H1 (cell line): ENCODE data around the gene FADS3. TPM values are rescaled to one million over a fixed set of nuclear protein-coding genes. Genes with fewer than 3 reads are reported as not detected.

Source experiments
- CTCF ChIA-PET: fragments of 300-600 bp; sonication (Branson Sonifier 250); formaldehyde crosslinking; loops from one replicate; lab custom pipeline; 2021; ENCODE audit not compliant: partially characterized antibody; lab: Charles Lee
- POLR2A ChIA-PET: fragments of 300-600 bp; sonication (Branson Sonifier 250); formaldehyde crosslinking; loops from one replicate; lab custom pipeline; 2021; ENCODE audit warnings: inconsistent platforms; ENCODE audit not compliant: partially characterized antibody; lab: Charles Lee
- DNase-seq, 2 experiments: peaks; one replicate each; pipeline versions ENCODE4 v3.0.0 to v3.0.0-alpha.2; 2010 to 2022; ENCODE audit warnings: low spot score in 2 of 2, low read depth in 1 of 2, mixed read lengths in 1 of 2
- FAIRE-seq: peaks from 2 replicates; lab custom pipeline; 2011; peaks lifted over from hg19 to GRCh38; lab: Jason Lieb, UNC
- H2AFZ ChIP-seq: 2 replicates; pipeline ENCODE4 v1.8.1; 2012; ENCODE audit warnings: low read length, inconsistent platforms
- H2AK5ac ChIP-seq: 2 replicates; pipeline ENCODE4 v1.6.1; 2013; ENCODE audit warnings: low read depth, low read length
- H2BK120ac ChIP-seq: replicated peaks from 2 replicates; pipeline ENCODE3; 2013; ENCODE audit warnings: low read depth, low read length, inconsistent platforms
- H2BK12ac ChIP-seq: 2 replicates; pipeline ENCODE4 v1.6.1; 2013; ENCODE audit warnings: low read depth, low read length
- H2BK15ac ChIP-seq: 2 replicates; pipeline ENCODE4 v1.6.1; 2013; ENCODE audit warnings: low read length
- H2BK20ac ChIP-seq: 2 replicates; pipeline ENCODE4 v1.6.1; 2013; ENCODE audit warnings: low read length
- H2BK5ac ChIP-seq: 2 replicates; pipeline ENCODE4 v1.6.1; 2013; ENCODE audit warnings: low read depth, low read length
- H3K14ac ChIP-seq: 2 replicates; pipeline ENCODE4 v1.6.1; 2013; ENCODE audit warnings: inconsistent platforms; ENCODE audit not compliant: insufficient read length
- H3K18ac ChIP-seq: 2 replicates; pipeline ENCODE4 v1.6.1; 2013; ENCODE audit warnings: low read length; ENCODE audit errors: extremely low read depth
- H3K23ac ChIP-seq: 2 replicates; pipeline ENCODE4 v1.6.1; 2013; ENCODE audit warnings: inconsistent platforms; ENCODE audit not compliant: insufficient read length
- H3K23me2 ChIP-seq: 2 replicates; pipeline ENCODE4 v1.6.1; 2013; ENCODE audit warnings: low read depth, low read length
- H3K27ac ChIP-seq: 2 replicates; pipeline ENCODE4 v1.6.1; 2011; ENCODE audit warnings: low read depth, low read length, inconsistent platforms
- H3K27me3 ChIP-seq, 4 experiments: replicated peaks in 1 of 4; 1 replicate in 1 of 4; 2 replicates in 3 of 4; pipeline versions ENCODE4 v1.6.1 to v1.8.1; 2011 to 2013; ENCODE audit warnings: low read length in 3 of 4, mild to moderate bottlenecking in 3 of 4, inconsistent platforms in 2 of 4, mixed read lengths in 2 of 4, moderate library complexity in 1 of 4; ENCODE audit not compliant: control insufficient read depth in 3 of 4, insufficient read depth in 3 of 4; ENCODE audit errors: extremely low read depth in 1 of 4
- H3K36me3 ChIP-seq, 4 experiments: 2 replicates each; pipeline versions ENCODE4 v1.6.1 to v1.8.1; 2011 to 2013; ENCODE audit warnings: mild to moderate bottlenecking in 4 of 4, low read length in 3 of 4, moderate library complexity in 2 of 4, control low read depth in 1 of 4, inconsistent platforms in 1 of 4; ENCODE audit not compliant: insufficient read depth in 4 of 4, control insufficient read depth in 2 of 4
- H3K4ac ChIP-seq: replicated peaks from 2 replicates; pipeline ENCODE3; 2013; ENCODE audit warnings: low read length, low read depth, mixed read lengths, inconsistent platforms; ENCODE audit not compliant: insufficient read length
- H3K4me1 ChIP-seq, 4 experiments: replicated peaks in 1 of 4; 1 replicate in 1 of 4; 2 replicates in 3 of 4; pipeline versions ENCODE4 v1.6.1 to v1.8.1; 2011 to 2013; ENCODE audit warnings: low read length in 3 of 4, inconsistent platforms in 2 of 4, mixed read lengths in 1 of 4; ENCODE audit not compliant: insufficient read depth in 4 of 4, control insufficient read depth in 3 of 4
- H3K4me2 ChIP-seq, 2 experiments: 2 replicates each; pipeline versions ENCODE4 v1.6.1 to v1.8.1; 2011 to 2013; ENCODE audit warnings: low read depth in 2 of 2, low read length in 2 of 2, control low read depth in 1 of 2, inconsistent platforms in 1 of 2, mild to moderate bottlenecking in 1 of 2; ENCODE audit not compliant: insufficient read depth in 1 of 2
- H3K4me3 ChIP-seq, 4 experiments: fragments of 200-600, 300-600 bp in 1 of 4; sonication (generic), shearing (Covaris generic), sonication (Bioruptor Twin) in 1 of 4; 2 replicates each; pipeline versions ENCODE4 v1.5.1 to v1.8.1; 2011 to 2016; ENCODE audit warnings: low read length in 4 of 4, low read depth in 3 of 4, control low read depth in 2 of 4, inconsistent platforms in 2 of 4, mild to moderate bottlenecking in 2 of 4, mixed read lengths in 1 of 4, moderate library complexity in 1 of 4; ENCODE audit not compliant: insufficient read depth in 2 of 4; ENCODE audit errors: extremely low read depth in 1 of 4
- H3K56ac ChIP-seq: replicated peaks from 2 replicates; pipeline ENCODE3; 2013; ENCODE audit warnings: low read depth, mild to moderate bottlenecking, mixed read lengths, low read length, inconsistent platforms; ENCODE audit not compliant: insufficient read length
- H3K79me1 ChIP-seq: 2 replicates; pipeline ENCODE4 v1.6.1; 2013; ENCODE audit warnings: low read depth, low read length, control low read depth
- H3K79me2 ChIP-seq, 2 experiments: 2 replicates each; pipeline versions ENCODE4 v1.6.1 to v1.8.1; 2012 to 2013; ENCODE audit warnings: low read length in 2 of 2, mild to moderate bottlenecking in 2 of 2, inconsistent platforms in 1 of 2; ENCODE audit not compliant: insufficient read depth in 2 of 2, control insufficient read depth in 1 of 2
- H3K9ac ChIP-seq, 4 experiments: replicated peaks in 1 of 4; 1 replicate in 1 of 4; 2 replicates in 3 of 4; pipeline versions ENCODE4 v1.6.1 to v1.8.1; 2011 to 2013; ENCODE audit warnings: low read depth in 3 of 4, low read length in 3 of 4, control low read depth in 2 of 4, mild to moderate bottlenecking in 2 of 4, moderate library complexity in 2 of 4, inconsistent platforms in 1 of 4; ENCODE audit errors: extremely low read depth in 1 of 4
- H3K9me3 ChIP-seq, 2 experiments: 2 replicates each; pipeline versions ENCODE4 v1.6.1 to v1.8.1; 2012 to 2013; ENCODE audit warnings: mild to moderate bottlenecking in 2 of 2, moderate library complexity in 2 of 2, control low read depth in 1 of 2, inconsistent platforms in 1 of 2, low read depth in 1 of 2, low read length in 1 of 2, mixed read lengths in 1 of 2; ENCODE audit not compliant: insufficient read depth in 2 of 2
- H4K20me1 ChIP-seq, 2 experiments: replicated peaks in 1 of 2; 2 replicates each; pipeline versions ENCODE3 to v1.8.1; 2011 to 2013; ENCODE audit warnings: inconsistent platforms in 2 of 2, low read length in 2 of 2, mild to moderate bottlenecking in 1 of 2; ENCODE audit not compliant: insufficient read depth in 2 of 2, control insufficient read depth in 1 of 2
- H4K5ac ChIP-seq: 2 replicates; pipeline ENCODE4 v1.6.1; 2013; ENCODE audit warnings: low read length, low read depth, mixed read lengths, inconsistent platforms; ENCODE audit not compliant: insufficient read length
- H4K8ac ChIP-seq: 2 replicates; pipeline ENCODE4 v1.8.0; 2013; ENCODE audit warnings: mild to moderate bottlenecking, moderate library complexity, low read length, inconsistent platforms; ENCODE audit not compliant: insufficient read depth; ENCODE audit errors: extremely low read depth
- H4K91ac ChIP-seq: replicated peaks from 2 replicates; pipeline ENCODE3; 2013; ENCODE audit warnings: low read length, mixed read lengths, inconsistent platforms; ENCODE audit not compliant: insufficient read length
- ASH2L ChIP-seq: fragments of 200-600, 300-600 bp; sonication (generic); IDR thresholded peaks from one replicate; pipeline ENCODE4 v1.7.1; 2017; ENCODE audit warnings: low read length
- BRCA1 ChIP-seq: IDR thresholded peaks from 2 replicates; pipeline ENCODE4 v1.6.1; 2012; ENCODE audit warnings: low read depth, low read length, improper control_type of control experiment
- HDAC2 ChIP-seq, 2 experiments: fragments of 300-600 bp in 1 of 2; sonication (generic) in 1 of 2; IDR thresholded peaks; 2 replicates each; pipeline ENCODE4 v1.6.1; 2011 to 2012; ENCODE audit warnings: low read depth in 2 of 2, low read length in 2 of 2, mild to moderate bottlenecking in 2 of 2, moderate library complexity in 2 of 2, borderline replicate concordance in 1 of 2, inconsistent platforms in 1 of 2
- KDM5A ChIP-seq: fragments of 200-600 bp; IDR thresholded peaks from 2 replicates; pipeline ENCODE4 v1.7.1; 2012; ENCODE audit warnings: mild to moderate bottlenecking, low read length, inconsistent platforms, mixed read lengths
- NRF1 ChIP-seq: IDR thresholded peaks from 2 replicates; pipeline ENCODE4 v1.6.1; 2011; ENCODE audit warnings: mild to moderate bottlenecking, low read depth, low read length, improper control_type of control experiment
- RBBP5 ChIP-seq: IDR thresholded peaks from 2 replicates; pipeline ENCODE4 v1.7.1; 2012; ENCODE audit warnings: low read depth, mild to moderate bottlenecking, inconsistent platforms, low read length, moderate library complexity, borderline replicate concordance
- SIN3A ChIP-seq, 2 experiments: IDR thresholded peaks in 1 of 2; conservative IDR thresholded peaks in 1 of 2; 2 replicates each; pipeline ENCODE4 v1.6.1; 2011 to 2012; ENCODE audit warnings: low read length in 2 of 2, improper control_type of control experiment in 1 of 2, low read depth in 1 of 2, mild to moderate bottlenecking in 1 of 2
- SUZ12 ChIP-seq: fragments of 200-600 bp; sonication (generic); IDR thresholded peaks from 2 replicates; pipeline ENCODE4 v1.6.1; 2012; ENCODE audit warnings: mild to moderate bottlenecking, inconsistent platforms, low read length, moderate library complexity, mixed read lengths
- WGBS, 2 experiments: shearing (Covaris generic) in 1 of 2; methylation state at CpG; one replicate each; pipeline versions ENCODE4 v1.1.6 to v1.1.7; 2013 to 2015; ENCODE audit warnings: low lambda C conversion rate in 2 of 2, mixed read lengths in 2 of 2, inconsistent platforms in 1 of 2, low coverage in 1 of 2, missing lambda C conversion rate in 1 of 2; ENCODE audit not compliant: insufficient replicate concordance in 2 of 2, insufficient coverage in 1 of 2, insufficient read length in 1 of 2; ENCODE audit errors: extremely low coverage in 1 of 2, missing lambda C conversion rate in 1 of 2; 5-methylcytosine and 5-hydroxymethylcytosine counted together
- polyA plus RNA-seq, 7 experiments: library from polyadenylated mRNA; depleted of rRNA in 3 of 7; stranded (reverse) in 5 of 7; unstranded in 2 of 7; fragments of >200 nt in 5 of 7; fragments of 200-250 nt in 2 of 7; gene quantifications; 1 replicate in 5 of 7; 2 replicates in 1 of 7; 4 replicates in 1 of 7; pipeline versions ENCODE4 v1.2.1 to v1.2.3, GENCODE V29; 2011 to 2013; ENCODE audit warnings: missing spikeins in 2 of 7, mixed read lengths in 2 of 7
- total RNA-seq: library from RNA; stranded (reverse); fragmentation: NEBNext Ultra II Directional; extraction: Animal tissue kit (Norgen Biotek cat#: 25700); gene quantifications from 2 replicates; pipeline ENCODE4 v1.2.1, GENCODE V29; 2021
- TF ChIP-seq, protein P1 (sequence below): IDR thresholded peaks from 2 replicates; pipeline ENCODE4 v1.6.1; 2012; ENCODE audit warnings: inconsistent platforms
- TF ChIP-seq, protein P2 (sequence below): IDR thresholded peaks from 2 replicates; pipeline ENCODE4 v1.6.1; 2011; ENCODE audit warnings: low read length, improper control_type of control experiment
- TF ChIP-seq, protein P3 (sequence below): IDR thresholded peaks from 2 replicates; pipeline ENCODE4 v1.6.1; 2011; ENCODE audit warnings: low read depth, mild to moderate bottlenecking, low read length; ENCODE audit not compliant: insufficient read depth

FADS3 gene
- total and polyA plus RNA-seq, 2 of the 8 experiments (the other 6 are each of a cell fraction or from before 2014, with no cell fraction given) = 43.8 to 76.3 TPM

DNA sequence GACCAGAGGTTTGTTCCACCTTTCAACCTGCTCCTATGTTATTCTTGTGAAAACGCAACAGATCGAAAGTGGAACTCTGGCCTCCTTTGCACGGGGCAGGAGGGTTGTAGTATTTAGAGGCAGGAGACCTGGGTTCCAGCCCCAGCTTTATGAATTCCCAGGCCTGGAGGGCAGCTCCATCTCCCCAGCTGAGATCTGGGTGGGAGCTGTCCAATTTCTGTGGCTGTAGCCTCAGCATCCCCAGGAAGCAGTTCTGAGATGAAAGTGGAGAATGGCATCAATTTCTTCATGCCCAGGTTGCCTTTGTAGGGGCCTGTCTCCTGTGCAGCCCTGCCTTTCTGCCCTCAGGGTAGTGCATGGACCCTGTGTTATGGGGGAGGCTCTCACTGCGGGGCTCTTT is 59.1 kb downstream of the FADS3 start:
- H2BK15ac ChIP-seq = no peak overlapping the region
- no peak overlapping the region for H3K4ac ChIP-seq
- H3K79me2 ChIP-seq = peaks cover 29 to 85% of the 10 kb centered on the region in 2 experiments
- H2BK12ac ChIP-seq = no peak overlapping the region
- CTCF ChIA-PET = interaction anchor here (0.6 to 2.4 kb wide), 5 partner anchors 12 to 66 kb away, joined by 3 to 15 read pairs (median 4); no protein-coding TSS in a partner anchor
- no peak overlapping the region for H4K91ac ChIP-seq
- no peak overlapping the region for H2AFZ ChIP-seq
- H3K23ac ChIP-seq = no peak overlapping the region
- H2BK120ac ChIP-seq = no peak overlapping the region
- H4K20me1 ChIP-seq = peaks cover 19 to 36% of the 10 kb centered on the region in 2 experiments
- no peak overlapping the region for H4K8ac ChIP-seq
- no peak overlapping the region for H2BK20ac ChIP-seq
- FAIRE-seq (no peak), DNase-seq (no peak)
- H3K79me1 ChIP-seq = peaks cover 21% of the 10 kb centered on the region
- no peak overlapping the region for H2BK5ac ChIP-seq
- no peak overlapping the region for H3K4me3 ChIP-seq
- H3K9me3 ChIP-seq = no peaks in the 10 kb centered on the region
- H3K27ac ChIP-seq = no peak overlapping the region
- no peak overlapping the region for H3K56ac ChIP-seq
- H3K4me1 ChIP-seq = peaks cover 11 to 48% (median 29%) of the 10 kb centered on the region in 4 experiments
- no peak overlapping the region; a peak in 1 of 4 replicates for H3K4me2 ChIP-seq
- H3K27me3 ChIP-seq = no peaks in the 10 kb centered on the region
- H3K23me2 ChIP-seq = peaks cover 8% of the 10 kb centered on the region
- H2AK5ac ChIP-seq = no peak overlapping the region
- H3K36me3 ChIP-seq = peaks cover 0 to 8% (median 4%) of the 10 kb centered on the region in 4 experiments; a peak in 3 of 8 replicates
- POLR2A ChIA-PET = interaction anchor here (1.0 to 9.9 kb wide), 4 partner anchors 14 to 39 kb away, joined by 3 to 210 read pairs (median 8); partner anchors contain the start of genes FADS1 and FEN1
- 81% methylated on average over 3 of the region's 4 CpGs; no CpG with 5 or more reads in 1 of the 2 experiments for WGBS, 2 experiments
- H4K5ac ChIP-seq = no peak overlapping the region
- no peak overlapping the region for H3K14ac ChIP-seq
- H3K18ac ChIP-seq = no peak overlapping the region
- H3K9ac ChIP-seq = no peak overlapping the region
- TF ChIP-seq RBBP5 (no peak), HDAC2 (IDR thresholded peaks at IDR 0.05; ENCODE audit: borderline replicate concordance in 1 of 2, low read depth in 2 of 2, low read length in 2 of 2) (no peak), SIN3A (conservative IDR thresholded peaks at IDR 0.05 in 1 of 2, IDR thresholded peaks at IDR 0.05 in 1 of 2; ENCODE audit: low read depth in 1 of 2, low read length in 2 of 2) (no peak), ASH2L (no peak), SUZ12 (no peak), KDM5A (no peak), NRF1 (no peak), BRCA1 (no peak)
- TF ChIP-seq, protein P1, sequence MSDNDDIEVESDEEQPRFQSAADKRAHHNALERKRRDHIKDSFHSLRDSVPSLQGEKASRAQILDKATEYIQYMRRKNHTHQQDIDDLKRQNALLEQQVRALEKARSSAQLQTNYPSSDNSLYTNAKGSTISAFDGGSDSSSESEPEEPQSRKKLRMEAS = no peak
- TF ChIP-seq, protein P2, sequence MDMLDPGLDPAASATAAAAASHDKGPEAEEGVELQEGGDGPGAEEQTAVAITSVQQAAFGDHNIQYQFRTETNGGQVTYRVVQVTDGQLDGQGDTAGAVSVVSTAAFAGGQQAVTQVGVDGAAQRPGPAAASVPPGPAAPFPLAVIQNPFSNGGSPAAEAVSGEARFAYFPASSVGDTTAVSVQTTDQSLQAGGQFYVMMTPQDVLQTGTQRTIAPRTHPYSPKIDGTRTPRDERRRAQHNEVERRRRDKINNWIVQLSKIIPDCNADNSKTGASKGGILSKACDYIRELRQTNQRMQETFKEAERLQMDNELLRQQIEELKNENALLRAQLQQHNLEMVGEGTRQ = no peak
- TF ChIP-seq, protein P3, sequence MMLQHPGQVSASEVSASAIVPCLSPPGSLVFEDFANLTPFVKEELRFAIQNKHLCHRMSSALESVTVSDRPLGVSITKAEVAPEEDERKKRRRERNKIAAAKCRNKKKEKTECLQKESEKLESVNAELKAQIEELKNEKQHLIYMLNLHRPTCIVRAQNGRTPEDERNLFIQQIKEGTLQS = no peak
